Trophoblast cell (in vitro differentiated cells and primary cell): ENCODE measurements around the gene TEX13D.

Experiments
- DNase-seq, 2 donors: peaks; one replicate each; pipeline ENCODE4 v3.0.0-alpha.2; 2016
- H2AFZ ChIP-seq: 2 replicates; pipeline ENCODE4 v1.6.1; 2013; ENCODE audit warnings: low read length, moderate library complexity, mild to moderate bottlenecking; ENCODE audit not compliant: insufficient read depth, poor library complexity
- H2AK5ac ChIP-seq: 2 replicates; pipeline ENCODE4 v1.6.1; 2013; ENCODE audit warnings: mild to moderate bottlenecking, low read length
- H2BK120ac ChIP-seq: 2 replicates; pipeline ENCODE4 v1.6.1; 2013; ENCODE audit warnings: low read length, mild to moderate bottlenecking, moderate library complexity; ENCODE audit not compliant: insufficient read depth, poor library complexity
- H2BK12ac ChIP-seq: 2 replicates; pipeline ENCODE4 v1.6.1; 2013; ENCODE audit warnings: mild to moderate bottlenecking, low read length, moderate library complexity
- H2BK5ac ChIP-seq: 2 replicates; pipeline ENCODE4 v1.6.1; 2013; ENCODE audit warnings: low read length, low read depth, moderate library complexity, mild to moderate bottlenecking; ENCODE audit not compliant: poor library complexity
- H3K14ac ChIP-seq: 2 replicates; pipeline ENCODE4 v1.6.1; 2013; ENCODE audit warnings: mild to moderate bottlenecking, low read length
- H3K18ac ChIP-seq: 2 replicates; pipeline ENCODE4 v1.6.1; 2013; ENCODE audit warnings: mild to moderate bottlenecking, low read length
- H3K23ac ChIP-seq: 2 replicates; pipeline ENCODE4 v1.6.1; 2013; ENCODE audit warnings: low read length
- H3K27ac ChIP-seq: 2 replicates; pipeline ENCODE4 v1.5.1; 2013; ENCODE audit warnings: low read depth, mild to moderate bottlenecking, inconsistent platforms, low read length, moderate library complexity
- H3K27me3 ChIP-seq: 2 replicates; pipeline ENCODE4 v1.6.1; 2013; ENCODE audit warnings: inconsistent platforms, mild to moderate bottlenecking, low read length, moderate library complexity; ENCODE audit not compliant: insufficient read depth
- H3K36me3 ChIP-seq, 2 experiments: 1 replicate in 1 of 2; 2 replicates in 1 of 2; pipeline ENCODE4 v1.6.1; 2013; ENCODE audit warnings: low read length in 2 of 2, mild to moderate bottlenecking in 2 of 2, moderate library complexity in 1 of 2; ENCODE audit not compliant: insufficient read depth in 2 of 2, control insufficient read depth in 1 of 2
- H3K4ac ChIP-seq: 2 replicates; pipeline ENCODE4 v1.6.1; 2013; ENCODE audit warnings: low read depth, mild to moderate bottlenecking, low read length, moderate library complexity
- H3K4me1 ChIP-seq, 2 experiments: 1 replicate in 1 of 2; 2 replicates in 1 of 2; pipeline ENCODE4 v1.6.1; 2013; ENCODE audit warnings: low read length in 2 of 2, mild to moderate bottlenecking in 2 of 2, moderate library complexity in 1 of 2; ENCODE audit not compliant: insufficient read depth in 2 of 2, control insufficient read depth in 1 of 2
- H3K4me2 ChIP-seq: 2 replicates; pipeline ENCODE4 v1.6.1; 2013; ENCODE audit warnings: inconsistent platforms, mild to moderate bottlenecking, low read length, moderate library complexity
- H3K4me3 ChIP-seq: 2 replicates; pipeline ENCODE4 v1.5.1; 2013; ENCODE audit warnings: mild to moderate bottlenecking, low read depth, low read length, inconsistent platforms
- H3K79me1 ChIP-seq: one replicate; pipeline ENCODE4 v1.6.1; 2013; ENCODE audit warnings: low read length
- H3K79me2 ChIP-seq: 2 replicates; pipeline ENCODE4 v1.6.1; 2013; ENCODE audit warnings: low read length, mild to moderate bottlenecking; ENCODE audit not compliant: control insufficient read depth, insufficient read depth, poor library complexity
- H3K9ac ChIP-seq: 2 replicates; pipeline ENCODE4 v1.6.1; 2013; ENCODE audit warnings: mild to moderate bottlenecking, low read length
- H3K9me3 ChIP-seq: 2 replicates; pipeline ENCODE4 v1.6.1; 2013; ENCODE audit warnings: low read depth, mild to moderate bottlenecking, control low read depth, inconsistent platforms, low read length; ENCODE audit not compliant: insufficient read depth
- H4K12ac ChIP-seq: 2 replicates; pipeline ENCODE4 v1.6.1; 2013; ENCODE audit warnings: low read depth, mild to moderate bottlenecking, low read length, moderate library complexity
- H4K8ac ChIP-seq: 2 replicates; pipeline ENCODE4 v1.6.1; 2013; ENCODE audit warnings: low read depth, mild to moderate bottlenecking, low read length, moderate library complexity
- H4K91ac ChIP-seq: one replicate; pipeline ENCODE4 v1.6.1; 2013; ENCODE audit warnings: low read depth, mild to moderate bottlenecking, low read length, moderate library complexity
- WGBS: extraction: QIAGEN DNeasy Blood & Tissue Kit; methylation state at CpG from one replicate; pipeline ENCODE4 v1.1.7; 2013; ENCODE audit warnings: missing lambda C conversion rate; ENCODE audit not compliant: insufficient read length, insufficient coverage; ENCODE audit errors: extremely low coverage; 5-methylcytosine and 5-hydroxymethylcytosine counted together

TEX13D gene

DNA sequence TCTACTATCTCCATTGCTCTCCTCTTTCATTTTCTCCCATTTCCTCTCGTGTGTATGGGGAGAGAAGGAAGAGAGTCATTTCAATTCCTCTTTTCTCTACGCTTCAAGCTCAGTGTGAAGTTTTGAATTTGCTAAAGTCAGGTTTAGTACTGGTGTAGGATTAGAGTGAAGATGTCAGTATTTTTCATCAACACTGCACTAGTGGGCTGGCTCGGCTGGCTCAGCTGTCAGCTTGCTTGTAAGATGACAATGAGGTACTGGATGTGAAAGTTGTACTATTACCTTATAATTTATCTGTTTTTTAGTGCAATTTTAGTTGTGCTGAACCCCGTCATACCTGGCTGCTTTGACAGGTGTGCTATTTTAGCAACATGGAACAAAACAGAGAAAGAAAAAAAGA lies 11.8 kb downstream of the TEX13D start:
- no peaks in the 10 kb centered on the region for H3K79me2 ChIP-seq
- no peak overlapping the region for H3K4me2 ChIP-seq
- no peak for DNase-seq
- no peak overlapping the region for H3K27ac ChIP-seq
- H4K91ac ChIP-seq = no peak overlapping the region
- H3K9ac ChIP-seq = no peak overlapping the region
- H3K18ac ChIP-seq = no peak overlapping the region
- no peaks in the 10 kb centered on the region for H3K9me3 ChIP-seq
- H3K4ac ChIP-seq = no peak overlapping the region
- H3K4me1 ChIP-seq = no peaks in the 10 kb centered on the region
- H4K12ac ChIP-seq = no peak overlapping the region
- no CpG with 5 or more reads among the region's 4 CpGs for WGBS
- H2AK5ac ChIP-seq = no peak overlapping the region
- H2BK12ac ChIP-seq = no peak overlapping the region
- no peaks in the 10 kb centered on the region for H3K36me3 ChIP-seq
- H3K79me1 ChIP-seq = no peaks in the 10 kb centered on the region
- H2BK120ac ChIP-seq = no peak overlapping the region
- no peak overlapping the region for H2AFZ ChIP-seq
- H4K8ac ChIP-seq = no peak overlapping the region
- H3K27me3 ChIP-seq = no peaks in the 10 kb centered on the region
- no peak overlapping the region for H2BK5ac ChIP-seq
- no peak overlapping the region for H3K14ac ChIP-seq
- H3K4me3 ChIP-seq = no peak overlapping the region
- no peak overlapping the region for H3K23ac ChIP-seq

DNA sequence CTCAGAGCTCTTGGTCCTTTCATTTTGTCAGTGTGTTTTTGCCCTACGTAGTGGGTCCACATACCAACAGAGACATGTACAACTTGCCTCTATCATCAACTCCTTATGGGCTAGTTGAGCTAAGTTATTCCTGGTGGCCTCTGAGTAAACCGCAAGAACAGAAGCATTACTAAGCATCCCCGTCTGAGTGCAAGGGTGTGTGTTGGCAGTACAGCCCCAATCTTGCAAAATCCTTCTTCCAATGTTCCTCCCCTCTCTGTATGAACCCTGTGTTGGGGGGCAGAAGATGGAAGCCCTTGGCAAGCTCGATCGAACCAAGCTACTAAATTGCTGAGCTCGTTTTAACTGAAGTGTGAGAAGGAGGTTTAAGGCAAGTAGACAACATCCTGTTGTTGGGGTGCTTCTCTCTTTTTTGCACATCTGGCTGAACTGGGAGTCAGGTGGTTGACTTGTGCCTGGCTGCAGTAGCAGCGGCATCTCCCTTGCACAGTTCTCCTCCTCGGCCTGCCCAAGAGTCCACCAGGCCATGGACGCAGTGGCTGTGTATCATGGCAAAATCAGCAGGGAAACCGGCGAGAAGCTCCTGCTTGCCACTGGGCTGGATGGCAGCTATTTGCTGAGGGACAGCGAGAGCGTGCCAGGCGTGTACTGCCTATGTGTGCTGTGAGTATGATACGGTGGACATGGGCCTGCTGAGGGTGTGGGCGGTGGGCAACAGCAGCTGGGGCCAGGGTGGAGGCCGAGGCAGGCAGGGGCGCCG lies 13.8 kb downstream of the TEX13D start, which contains the start of gene SH2D1A:
SH2D1A (plus strand) TSS at position 447 of the 760 bp plus-strand sequence; CDS start at position 527, 80 bp downstream.
- H2AFZ ChIP-seq = no peak within 1 kb of the TSS
- no peak within 1 kb of the TSS for H3K4ac ChIP-seq
- no peak within 1 kb of the TSS for H4K12ac ChIP-seq
- no peaks in the 10 kb centered on the region for H3K9me3 ChIP-seq
- H3K9ac ChIP-seq = no peak within 1 kb of the TSS
- no peaks in the 10 kb centered on the region for H3K27me3 ChIP-seq
- no peak within 1 kb of the TSS for H2BK12ac ChIP-seq
- no peaks in the 10 kb centered on the region for H3K79me1 ChIP-seq
- WGBS = no CpG with 5 or more reads among the region's 19 CpGs
- H3K27ac ChIP-seq = no peak within 1 kb of the TSS
- no peak within 1 kb of the TSS for H3K4me2 ChIP-seq
- H3K14ac ChIP-seq = no peak within 1 kb of the TSS
- H4K8ac ChIP-seq = no peak within 1 kb of the TSS
- no peak within 1 kb of the TSS for H4K91ac ChIP-seq
- H3K23ac ChIP-seq = no peak within 1 kb of the TSS
- no peak within 1 kb of the TSS for H3K18ac ChIP-seq
- no peak within 1 kb of the TSS for H2BK5ac ChIP-seq
- H3K36me3 ChIP-seq = no peaks in the 10 kb centered on the region
- no peak within 1 kb of the TSS for H3K4me3 ChIP-seq
- H3K4me1 ChIP-seq = no peaks in the 10 kb centered on the region
- no peak within 1 kb of the TSS for H2BK120ac ChIP-seq
- no peak for DNase-seq
- H3K79me2 ChIP-seq = no peaks in the 10 kb centered on the region
- H2AK5ac ChIP-seq = no peak within 1 kb of the TSS

DNA sequence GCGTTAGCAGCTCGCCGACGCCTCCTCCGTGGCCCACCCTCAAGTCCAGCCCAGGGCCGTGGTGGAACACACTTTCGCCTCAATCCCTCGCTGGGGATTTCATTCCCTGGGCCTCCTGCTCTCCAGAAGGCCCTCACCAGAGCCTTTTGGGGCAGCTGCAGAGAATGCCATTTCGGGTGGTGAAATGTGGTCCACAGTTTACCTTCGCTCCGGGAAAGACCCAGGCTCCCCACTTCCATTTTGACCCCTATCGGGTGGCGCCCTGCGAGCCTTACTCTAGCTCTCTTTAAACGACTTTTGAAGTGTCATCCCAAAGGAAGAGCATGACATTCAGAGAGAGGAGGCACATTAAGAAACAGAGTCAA lies 14.4 kb downstream of the TEX13D start:
- no peak overlapping the region for H3K14ac ChIP-seq
- no peak overlapping the region for H2BK120ac ChIP-seq
- H4K12ac ChIP-seq = no peak overlapping the region
- no peaks in the 10 kb centered on the region for H3K9me3 ChIP-seq
- H2AK5ac ChIP-seq = no peak overlapping the region
- H3K27ac ChIP-seq = no peak overlapping the region
- no peaks in the 10 kb centered on the region for H3K4me1 ChIP-seq
- no peaks in the 10 kb centered on the region for H3K79me2 ChIP-seq
- H3K4ac ChIP-seq = no peak overlapping the region
- no peak overlapping the region for H4K8ac ChIP-seq
- no peaks in the 10 kb centered on the region for H3K27me3 ChIP-seq
- no peak overlapping the region for H3K9ac ChIP-seq
- H4K91ac ChIP-seq = no peak overlapping the region
- no peaks in the 10 kb centered on the region for H3K79me1 ChIP-seq
- no peak overlapping the region for H2BK12ac ChIP-seq
- H3K36me3 ChIP-seq = no peaks in the 10 kb centered on the region
- H2AFZ ChIP-seq = no peak overlapping the region
- no peak overlapping the region for H3K4me3 ChIP-seq
- no CpG with 5 or more reads among the region's 15 CpGs for WGBS
- no peak overlapping the region for H3K18ac ChIP-seq
- H2BK5ac ChIP-seq = no peak overlapping the region
- no peak overlapping the region for H3K23ac ChIP-seq
- no peak for DNase-seq
- H3K4me2 ChIP-seq = no peak overlapping the region

DNA sequence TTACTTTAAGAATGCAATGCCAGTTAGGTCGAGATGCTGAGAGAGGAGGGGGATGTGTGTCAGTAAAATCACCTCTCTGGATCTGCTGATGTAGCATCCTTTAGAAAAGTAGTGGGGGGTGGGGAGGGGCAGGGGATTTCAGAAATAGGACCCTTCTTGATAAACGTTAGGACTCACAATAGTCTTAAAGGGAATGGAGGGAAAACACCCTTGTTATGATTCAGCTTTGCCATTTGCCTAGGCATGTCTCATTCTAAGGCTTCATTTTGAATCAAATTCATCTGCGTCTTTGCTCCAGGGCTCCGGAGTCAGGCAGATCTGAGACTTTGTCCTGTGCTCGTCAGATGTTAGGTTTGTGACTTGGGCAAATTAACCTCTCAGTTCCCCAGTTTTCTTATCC lies 14.8 kb downstream of the TEX13D start:
- H3K23ac ChIP-seq = no peak overlapping the region
- no peaks in the 10 kb centered on the region for H3K79me2 ChIP-seq
- H3K79me1 ChIP-seq = no peaks in the 10 kb centered on the region
- no peaks in the 10 kb centered on the region for H3K9me3 ChIP-seq
- no peak overlapping the region for H3K14ac ChIP-seq
- H4K8ac ChIP-seq = no peak overlapping the region
- DNase-seq = no peak
- H3K27ac ChIP-seq = no peak overlapping the region
- WGBS = no CpG with 5 or more reads among the region's 5 CpGs
- H3K18ac ChIP-seq = no peak overlapping the region
- H3K4me1 ChIP-seq = no peaks in the 10 kb centered on the region
- no peak overlapping the region for H3K4ac ChIP-seq
- no peak overlapping the region for H2BK120ac ChIP-seq
- H3K4me3 ChIP-seq = no peak overlapping the region
- H4K91ac ChIP-seq = no peak overlapping the region
- no peak overlapping the region for H3K4me2 ChIP-seq
- H2AK5ac ChIP-seq = no peak overlapping the region
- no peaks in the 10 kb centered on the region for H3K27me3 ChIP-seq
- no peak overlapping the region for H2BK12ac ChIP-seq
- no peak overlapping the region for H4K12ac ChIP-seq
- no peak overlapping the region for H3K9ac ChIP-seq
- no peak overlapping the region for H2BK5ac ChIP-seq
- H3K36me3 ChIP-seq = no peaks in the 10 kb centered on the region
- H2AFZ ChIP-seq = no peak overlapping the region
